GM12878 (cell line): ENCODE data around the gene LYL1. TPM values are rescaled to one million over a fixed set of nuclear protein-coding genes. Genes with fewer than 3 reads are reported as not detected.
"Not testable (repeated sequence)": the region's sequence is repeated elsewhere in the genome, so short reads cannot be mapped to it uniquely, and the experiment has no call there.

ENCODE experiments used
- ATAC-seq: fragments of 200-7000 bp; cut with Tn5 transposase; 3 replicates; pipeline ENCODE4 v1.9.1; 2020; ENCODE audit warnings: mild to moderate bottlenecking, moderate library complexity
- BruUV-seq: library from RNA; stranded (reverse); fragments of 400-500 nt; replicated peaks from 2 replicates; lab custom pipeline; 2021; lab: Mats Ljungman, UMichigan
- CTCF ChIA-PET: fragments of 300-600 bp; sonication (Branson Sonifier 250); formaldehyde crosslinking; extraction: SDS; loops from one replicate; lab custom pipeline; 2021; ENCODE audit warnings: inconsistent platforms; lab: Yijun Ruan, JAX
- POLR2A ChIA-PET: fragments of 350-600 bp; formaldehyde crosslinking; extraction: SDS; loops from one replicate; lab custom pipeline; 2021; ENCODE audit warnings: inconsistent platforms; lab: Charles Lee
- RAD21 ChIA-PET: fragments of 300-600 bp; sonication (Branson Sonifier 250); formaldehyde crosslinking; loops from one replicate; lab custom pipeline; 2023; ENCODE audit warnings: antibody characterized with exemption; ENCODE audit not compliant: unreplicated experiment; lab: Charles Lee
- SMC1A ChIA-PET: fragments of 300-600 bp; sonication (Branson Sonifier 250); formaldehyde crosslinking; loops from one replicate; lab custom pipeline; 2023; ENCODE audit not compliant: unreplicated experiment, uncharacterized antibody; lab: Charles Lee
- DNase-seq: peaks from one replicate; pipeline ENCODE4 v3.0.0-alpha.2; 2011; ENCODE audit warnings: low read depth, low spot score
- FAIRE-seq: peaks from 3 replicates; lab custom pipeline; 2011; peaks lifted over from hg19 to GRCh38; lab: Jason Lieb, UNC
- H2AFZ ChIP-seq: 2 replicates; pipeline ENCODE4 v1.6.0; 2011; ENCODE audit warnings: low read depth, low read length, control low read depth; ENCODE audit not compliant: control insufficient read depth
- H3K27ac ChIP-seq: 2 replicates; pipeline ENCODE4 v1.5.1; 2011; ENCODE audit warnings: control low read depth; ENCODE audit not compliant: control insufficient read depth, insufficient read depth
- H3K27me3 ChIP-seq, 2 experiments: replicated peaks in 1 of 2; 2 replicates each; pipeline versions ENCODE4 v1.6.0 to v1.6.1; 2011; ENCODE audit warnings: low read length in 1 of 2; ENCODE audit not compliant: control insufficient read depth in 2 of 2, insufficient read depth in 2 of 2
- H3K36me3 ChIP-seq, 2 experiments: 2 replicates each; pipeline ENCODE4 v1.5.1; 2011; ENCODE audit warnings: low read length in 1 of 2; ENCODE audit not compliant: control insufficient read depth in 2 of 2, insufficient read depth in 2 of 2
- H3K4me1 ChIP-seq: 2 replicates; pipeline ENCODE4 v1.6.1; 2011; ENCODE audit warnings: mild to moderate bottlenecking, low read length, moderate library complexity, mixed read lengths; ENCODE audit not compliant: control insufficient read depth, insufficient read depth
- H3K4me2 ChIP-seq: 2 replicates; pipeline ENCODE4 v1.6.0; 2011; ENCODE audit warnings: control low read depth; ENCODE audit not compliant: control insufficient read depth, insufficient read depth
- H3K4me3 ChIP-seq: fragments of 200-600 bp; sonication (generic); 2 replicates; pipeline ENCODE4 v1.5.1; 2016
- H3K79me2 ChIP-seq: 2 replicates; pipeline ENCODE4 v1.6.0; 2011; ENCODE audit warnings: low read length; ENCODE audit not compliant: control insufficient read depth, insufficient read depth
- H3K9ac ChIP-seq: 2 replicates; pipeline ENCODE4 v1.8.0; 2011; ENCODE audit warnings: low read length, control low read depth, mixed read lengths; ENCODE audit not compliant: control insufficient read depth, insufficient read depth
- H3K9me3 ChIP-seq: replicated peaks from 3 replicates; pipeline ENCODE4 v1.5.1; 2011; ENCODE audit warnings: mild to moderate bottlenecking, low read length; ENCODE audit not compliant: control insufficient read depth, insufficient read depth
- H4K20me1 ChIP-seq: 2 replicates; pipeline ENCODE4 v1.6.0; 2011; ENCODE audit not compliant: control insufficient read depth, insufficient read depth
- MLLT1 ChIP-seq: fragments of 450-650 bp; IDR thresholded peaks from 2 replicates; pipeline ENCODE4 v1.6.1; 2016; ENCODE audit warnings: mild to moderate bottlenecking
- WGBS: methylation state at CpG from one replicate; pipeline ENCODE4 v1.1.6; 2016; ENCODE audit warnings: low lambda C conversion rate; ENCODE audit not compliant: insufficient replicate concordance, insufficient coverage; ENCODE audit errors: missing lambda C conversion rate; 5-methylcytosine and 5-hydroxymethylcytosine counted together
- in situ Hi-C: fragments of 300-500 bp; cut with MboI; formaldehyde crosslinking; loops from 9 replicates; pipeline ENCODE4 v1.14.3; 2018; ENCODE audit warnings: mixed read lengths
- intact Hi-C: fragments of 100-400 bp; cut with micrococcal nuclease; formaldehyde crosslinking; loops from one replicate; pipeline ENCODE4 v1.14.2; 2022; ENCODE audit not compliant: unreplicated experiment
- polyA plus RNA-seq, 11 experiments: library from polyadenylated mRNA; depleted of rRNA in 4 of 11; unstranded in 6 of 11; stranded (reverse) in 5 of 11; fragments of >200 nt; fragmentation: Nextera tagmentation in 4 of 11; fragmentation: Illumina TruSeq in 1 of 11; extraction: Ambion mirVana in 4 of 11; extraction: Trizol in 1 of 11; gene quantifications; 1 replicate in 1 of 11; 2 replicates in 10 of 11; pipeline versions ENCODE4 v1.2.1 to v1.2.3, GENCODE V29; 2011 to 2016; ENCODE audit warnings: inconsistent platforms in 2 of 11, missing spikeins in 2 of 11, low read depth in 1 of 11
- total RNA-seq, 4 experiments: library from RNA; depleted of rRNA in 3 of 4; stranded (reverse); fragments of >200 nt in 3 of 4; fragmentation: Illumina TruSeq in 1 of 4; extraction: Trizol in 1 of 4; gene quantifications; 2 replicates each; pipeline versions ENCODE4 v1.2.1 to v1.2.3, GENCODE V29; 2013 to 2021
- TF ChIP-seq, protein P1 (sequence below): fragments of 450-650 bp; conservative IDR thresholded peaks from 2 replicates; pipeline ENCODE4 v1.6.1; 2017; ENCODE audit warnings: mild to moderate bottlenecking, moderate library complexity

LYL1 gene
- total and polyA plus RNA-seq, 10 of the 15 experiments (the other 5 are each of a cell fraction or from before 2014, with no cell fraction given), result 0.10 to 34.8 (median 4.4) TPM

DNA sequence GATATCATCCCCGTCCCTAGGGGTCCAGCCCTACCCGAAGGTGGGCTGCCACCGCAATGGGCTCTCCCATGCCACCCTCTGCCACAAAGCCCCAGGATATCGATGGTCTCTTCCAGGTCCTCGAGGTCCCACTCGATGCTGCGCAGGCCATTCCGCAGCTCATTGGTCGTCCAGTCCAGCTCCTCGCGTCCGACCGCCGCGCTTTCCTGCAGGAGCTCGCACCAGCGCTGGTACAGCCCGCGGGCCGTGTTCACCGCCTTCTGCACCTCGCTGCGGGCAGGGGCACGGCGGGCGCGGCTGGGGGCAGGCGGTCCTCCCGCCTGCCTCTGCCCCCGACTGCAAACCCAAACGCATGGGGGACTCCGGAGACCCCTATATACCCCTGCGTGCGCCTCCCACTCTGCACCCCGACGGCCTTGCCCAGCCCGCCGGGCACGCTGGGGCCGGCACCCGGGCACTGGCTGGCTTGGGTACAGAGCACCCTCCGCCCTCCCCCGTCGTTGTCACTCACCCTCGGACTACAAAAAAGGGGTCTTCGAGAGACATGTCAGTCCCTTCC is 47.0 kb upstream of the LYL1 start (continued):
- TF ChIP-seq, protein P1, sequence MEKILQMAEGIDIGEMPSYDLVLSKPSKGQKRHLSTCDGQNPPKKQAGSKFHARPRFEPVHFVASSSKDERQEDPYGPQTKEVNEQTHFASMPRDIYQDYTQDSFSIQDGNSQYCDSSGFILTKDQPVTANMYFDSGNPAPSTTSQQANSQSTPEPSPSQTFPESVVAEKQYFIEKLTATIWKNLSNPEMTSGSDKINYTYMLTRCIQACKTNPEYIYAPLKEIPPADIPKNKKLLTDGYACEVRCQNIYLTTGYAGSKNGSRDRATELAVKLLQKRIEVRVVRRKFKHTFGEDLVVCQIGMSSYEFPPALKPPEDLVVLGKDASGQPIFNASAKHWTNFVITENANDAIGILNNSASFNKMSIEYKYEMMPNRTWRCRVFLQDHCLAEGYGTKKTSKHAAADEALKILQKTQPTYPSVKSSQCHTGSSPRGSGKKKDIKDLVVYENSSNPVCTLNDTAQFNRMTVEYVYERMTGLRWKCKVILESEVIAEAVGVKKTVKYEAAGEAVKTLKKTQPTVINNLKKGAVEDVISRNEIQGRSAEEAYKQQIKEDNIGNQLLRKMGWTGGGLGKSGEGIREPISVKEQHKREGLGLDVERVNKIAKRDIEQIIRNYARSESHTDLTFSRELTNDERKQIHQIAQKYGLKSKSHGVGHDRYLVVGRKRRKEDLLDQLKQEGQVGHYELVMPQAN, result 0 out of 2 replicates have a peak, but pooled peaks have one; percentile 14

GRCh38 chr19:13149173-13149627 is 46.5 kb upstream of the LYL1 start:
- DNase-seq, H3K27me3 ChIP-seq, FAIRE-seq, H4K20me1 ChIP-seq, H3K27ac ChIP-seq, H3K9me3 ChIP-seq, H3K36me3 ChIP-seq, ATAC-seq, intact Hi-C loops, H3K4me1 ChIP-seq, in situ Hi-C loops, BruUV-seq: not testable (repeated sequence)
- TF ChIP-seq MLLT1, result peak; percentile 63; the same call in 1 of the 2 replicates
- ChIA-PET POLR2A (interaction anchor here (0.5 to 1.4 kb wide), 4 partner anchors 30 to 843 kb away, joined by 3 to 4 read pairs (median 4); partner anchors contain the start of gene NACC1), CTCF (interaction anchor here (0.6 to 2.1 kb wide), 4 partner anchors 17 to 46 kb away, joined by 3 to 8 read pairs (median 5); no protein-coding TSS in a partner anchor), RAD21 (interaction anchor here (1.1 to 1.8 kb wide), 2 partner anchors 29 to 31 kb away, joined by 3 to 10 read pairs; partner anchors contain the start of gene NACC1), SMC1A (interaction anchor here (1.4 kb wide), 1 partner anchor 31 kb away, joined by 3 read pairs; the partner anchor contains the start of gene NACC1)
- peak overlapping the region; percentile 97 for H3K4me3 ChIP-seq
- peaks cover 40% of the 10 kb centered on the region for H3K79me2 ChIP-seq
- peak overlapping the region; percentile 92 for H3K4me2 ChIP-seq
- 72% methylated on average over 17 of the region's 17 CpGs for WGBS
- peak overlapping the region; percentile 97 for H3K9ac ChIP-seq
- peak overlapping the region; percentile 92 for H2AFZ ChIP-seq
